ENCODE data around the gene TRIM8.

Gene TRIM8

DNA sequence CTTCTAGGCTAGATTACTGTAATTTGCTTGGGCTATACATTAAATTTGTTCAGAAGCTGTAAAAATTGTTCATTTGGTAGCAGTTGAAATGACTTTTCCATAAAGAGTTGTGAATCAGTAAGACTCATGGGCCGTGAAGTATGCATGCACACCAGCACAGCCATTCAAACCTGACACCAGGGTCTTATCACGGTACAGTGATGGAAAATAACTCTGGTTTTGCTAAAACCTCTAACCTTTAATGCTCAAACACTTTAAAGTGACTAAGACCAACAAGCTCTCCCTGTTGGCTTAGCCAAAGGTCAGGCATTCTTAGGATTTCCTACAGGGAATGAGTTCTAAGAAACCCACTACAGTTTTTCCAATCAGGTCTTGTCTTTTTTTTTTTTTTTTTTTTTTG, 58.5 kb downstream of the TRIM8 start:
- no peak for DNase-seq

DNA sequence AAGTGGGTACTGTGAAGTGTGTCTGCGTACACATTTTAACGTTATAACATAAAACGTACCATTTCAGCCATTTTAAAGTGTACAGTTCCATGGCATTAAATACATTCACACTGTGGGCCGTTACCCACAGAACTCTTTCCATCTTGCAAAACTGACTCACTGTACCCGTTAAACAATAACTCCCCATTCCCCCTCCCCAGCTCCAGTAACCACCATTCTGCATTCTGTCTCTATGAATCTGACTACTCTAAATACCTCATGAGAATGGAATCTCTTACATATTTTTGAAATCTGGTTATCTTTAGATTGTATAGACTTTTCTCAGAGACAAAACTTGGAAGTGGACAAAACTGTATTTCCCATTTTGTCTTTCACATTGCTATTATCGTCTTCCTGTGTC, 60.6 kb downstream of the TRIM8 start:
- DNase-seq = no peak

DNA sequence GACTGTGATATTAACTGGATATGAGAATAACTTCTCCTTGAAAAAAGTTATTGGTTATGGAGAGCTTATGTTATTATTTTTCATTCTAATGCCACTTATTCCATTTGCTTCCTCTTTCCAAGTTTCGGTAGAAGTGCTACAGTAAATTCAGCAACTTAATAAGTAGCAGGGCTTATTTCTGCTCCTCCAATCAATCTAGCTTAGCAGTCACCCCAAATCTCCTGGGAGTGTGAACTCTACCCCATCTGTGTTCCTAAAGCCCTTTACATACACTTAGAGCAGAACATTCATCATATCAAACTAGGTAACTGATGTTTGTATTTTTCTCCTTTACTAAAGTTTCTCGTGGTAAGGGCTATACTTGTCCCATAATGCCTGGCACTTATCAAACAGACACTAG, 61.3 kb downstream of the TRIM8 start:
- no peak for DNase-seq
